ENCODE results near the gene SRRM3.
"Not testable (repeated sequence)": the region's sequence is repeated elsewhere in the genome, so short reads cannot be mapped to it uniquely, and the experiment has no call there.

Gene SRRM3

DNA sequence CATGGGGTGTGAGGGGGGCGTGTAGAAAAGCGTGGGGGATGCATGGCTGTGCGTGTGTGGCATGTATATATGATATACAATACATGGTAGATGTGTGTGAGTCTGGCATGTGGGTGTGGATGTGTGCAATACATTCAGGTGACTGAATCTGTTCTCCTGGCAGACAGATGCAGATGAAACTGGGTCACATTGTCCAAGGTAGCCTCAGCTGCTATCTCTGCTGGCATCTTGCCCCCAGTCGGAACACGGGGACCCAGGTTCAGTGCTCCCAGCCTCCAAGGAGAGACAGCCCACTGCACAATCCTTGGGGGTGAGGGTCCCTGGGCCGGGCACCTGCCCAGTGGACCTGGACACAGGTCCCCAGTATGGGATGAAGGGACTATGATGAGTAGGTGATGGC, 12.4 kb upstream of the SRRM3 start:
- DNase-seq: no peak

- no peak for DNase-seq
Observed at GRCh38 chr7:76191783-76192240, 9.9 kb upstream of the SRRM3 start.

GRCh38 chr7:76193466-76193865, 8.2 kb upstream of the SRRM3 start:
- no peak for DNase-seq

DNA sequence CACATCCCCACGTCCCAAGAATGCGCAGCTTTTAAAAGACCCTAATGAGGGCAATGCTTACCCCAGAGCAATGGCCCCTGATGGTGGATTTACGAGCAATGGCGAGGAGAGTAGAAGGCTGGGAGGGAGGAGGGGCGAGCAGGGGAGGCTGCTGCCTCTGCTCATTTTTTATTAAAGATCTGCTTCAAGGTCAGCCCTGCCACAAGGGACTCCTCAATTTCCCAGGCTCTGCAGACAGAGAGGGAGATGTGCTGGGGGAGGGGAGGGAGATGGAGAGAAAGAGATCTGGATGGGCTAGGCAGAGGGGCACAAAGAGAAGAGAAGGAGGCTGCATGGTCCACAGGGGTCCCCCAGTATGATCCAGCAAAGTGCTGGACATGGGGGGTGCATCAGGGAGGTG, 7.8 kb upstream of the SRRM3 start:
- DNase-seq: no peak

- no peak for DNase-seq
Observed at GRCh38 chr7:76196786-76197185, 4.9 kb upstream of the SRRM3 start.

DNA sequence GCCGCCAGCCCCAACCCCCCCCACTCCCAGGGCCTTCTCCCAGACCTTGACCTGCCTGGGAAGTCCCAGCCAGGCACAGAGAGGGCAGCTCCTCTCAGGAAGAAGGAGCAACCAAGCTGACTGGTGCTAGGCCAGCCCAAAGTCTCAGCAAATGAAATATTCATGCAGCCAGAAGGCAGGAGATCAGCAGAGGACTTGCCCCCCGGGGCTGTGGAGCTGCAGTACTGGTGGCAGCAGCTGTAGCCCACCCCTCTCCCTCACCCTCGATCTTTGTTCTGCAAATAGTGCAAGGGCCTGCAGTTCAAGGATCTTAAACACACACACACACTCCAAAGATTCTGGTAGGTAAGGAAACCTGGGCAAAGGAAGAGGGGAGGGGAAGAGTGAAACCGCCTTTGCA, 3.5 kb upstream of the SRRM3 start:
- DNase-seq: no peak

- no peak for DNase-seq
Observed at GRCh38 chr7:76202666-76203030, 952 bp downstream of the SRRM3 start.

DNA sequence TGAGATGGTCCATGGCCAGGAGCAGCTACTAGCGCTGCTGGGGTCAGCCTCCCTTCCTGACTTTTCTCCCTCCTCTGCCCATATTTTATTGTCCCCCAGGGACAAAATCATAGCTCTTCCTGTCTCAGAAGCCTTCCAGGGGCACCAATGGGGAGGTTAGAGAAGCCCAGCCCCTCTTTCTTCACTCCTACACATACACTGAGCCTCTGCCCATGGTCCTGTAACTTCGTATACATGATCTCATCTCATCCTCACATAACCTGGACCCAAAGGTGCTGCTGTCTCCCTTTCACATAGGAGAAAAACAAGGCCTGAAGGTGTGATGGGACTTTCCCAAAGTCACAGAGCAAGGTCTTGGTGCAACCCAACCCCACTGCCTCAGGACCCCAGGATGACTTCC, 2.5 kb downstream of the SRRM3 start:
- DNase-seq: no peak

DNA sequence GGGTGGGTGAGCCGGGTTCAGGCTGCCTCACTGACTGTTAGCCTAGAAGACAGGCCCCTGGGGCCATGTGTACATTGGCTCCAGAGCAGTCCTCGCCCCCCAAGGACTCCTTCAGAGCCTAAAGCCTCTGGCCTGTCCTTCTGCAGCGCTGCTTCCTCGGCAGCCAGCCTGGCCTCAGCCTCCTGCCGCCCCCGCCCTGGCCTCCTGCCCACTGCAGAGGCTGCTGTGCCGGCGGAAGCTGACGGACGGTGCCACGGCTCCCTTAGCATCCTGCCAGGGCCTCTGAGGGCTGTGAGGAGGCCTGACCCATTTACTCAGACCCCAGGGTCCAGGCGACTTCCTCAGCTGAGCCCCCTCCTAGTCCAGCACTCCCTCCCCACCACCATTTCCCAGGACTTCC, 4.9 kb downstream of the SRRM3 start:
- DNase-seq: no peak

DNA sequence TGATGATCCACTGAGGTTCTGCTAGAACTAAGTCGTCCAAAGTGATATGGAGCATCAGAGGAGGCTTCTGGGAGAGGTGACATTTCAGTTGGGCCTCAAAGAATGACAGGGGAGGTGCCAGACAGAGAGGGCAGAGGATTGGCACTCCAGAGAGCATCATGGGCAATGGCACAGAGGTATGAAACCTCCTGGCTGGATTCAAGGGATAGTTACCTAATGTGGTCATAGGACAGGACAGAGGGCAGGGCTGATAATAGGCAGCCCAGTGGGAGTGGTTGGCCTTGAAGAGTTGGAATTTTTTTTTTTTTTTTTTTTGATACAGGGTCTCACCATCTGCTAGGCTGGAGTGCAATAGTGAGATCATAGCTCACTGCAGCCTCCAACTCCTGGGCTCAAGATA, 7.6 kb downstream of the SRRM3 start:
- no peak for DNase-seq

GRCh38 chr7:76211216-76211615, 9.5 kb downstream of the SRRM3 start:
- no peak for DNase-seq

- DNase-seq: not testable (repeated sequence)
Observed at GRCh38 chr7:76215349-76215748, 13.7 kb downstream of the SRRM3 start.

- no peak for DNase-seq
Observed at GRCh38 chr7:76216381-76217082, 14.8 kb downstream of the SRRM3 start.

GRCh38 chr7:76217942-76218566, 16.4 kb downstream of the SRRM3 start:
- DNase-seq: no peak

- DNase-seq: no peak
Observed at GRCh38 chr7:76220185-76221057, 18.7 kb downstream of the SRRM3 start.

GRCh38 chr7:76222333-76222732, 20.6 kb downstream of the SRRM3 start:
- no peak for DNase-seq

DNA sequence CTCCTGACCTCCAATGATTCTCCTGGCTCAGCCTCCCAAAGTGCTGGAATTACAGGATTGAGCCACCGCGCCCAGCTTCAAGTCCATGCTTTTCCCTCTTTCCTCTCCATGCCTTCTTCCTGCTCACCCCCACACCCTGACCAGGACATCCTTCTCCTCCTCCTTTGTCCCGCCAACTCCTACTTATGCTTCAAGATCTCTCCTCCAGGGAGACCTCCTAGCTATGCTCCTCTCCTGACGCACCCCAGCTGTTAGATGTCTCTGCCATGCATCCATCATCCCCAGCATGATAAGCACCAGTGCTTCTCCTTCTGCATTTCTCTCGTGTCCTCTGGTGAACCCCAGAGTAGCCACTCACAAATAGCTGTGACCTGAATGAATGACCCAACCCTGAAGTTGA, 21.1 kb downstream of the SRRM3 start:
- DNase-seq: no peak

GRCh38 chr7:76223286-76223972, 21.7 kb downstream of the SRRM3 start:
- DNase-seq: no peak

DNA sequence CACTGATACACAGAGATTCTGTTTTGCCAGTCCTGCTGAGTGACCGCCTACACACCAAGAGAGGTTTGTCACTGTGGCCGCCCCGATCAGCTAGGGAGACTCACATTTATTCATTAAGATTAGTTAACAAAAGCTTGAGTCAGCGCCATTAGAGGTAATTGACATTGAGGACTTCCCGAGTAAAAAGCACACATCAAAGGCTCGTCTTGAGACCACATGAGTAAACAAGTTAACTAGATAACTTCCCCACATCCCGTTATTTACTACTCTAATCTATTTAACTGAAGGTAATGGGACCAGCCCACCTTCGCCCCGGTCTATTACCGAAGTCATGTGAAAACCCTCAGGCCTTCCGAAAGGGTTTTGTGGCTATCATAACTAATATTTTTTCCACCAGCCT, 23.0 kb downstream of the SRRM3 start:
- no peak for DNase-seq

GRCh38 chr7:76225379-76225778, 23.7 kb downstream of the SRRM3 start:
- no peak for DNase-seq

- no peak for DNase-seq
Observed at GRCh38 chr7:76225951-76226350, 24.3 kb downstream of the SRRM3 start.

- not testable (repeated sequence) for DNase-seq
Observed at GRCh38 chr7:76226878-76227423, 25.3 kb downstream of the SRRM3 start.

GRCh38 chr7:76230214-76230613, 28.5 kb downstream of the SRRM3 start:
- no peak for DNase-seq
